Suprapubic skin (tissue), 3 donors: ENCODE data around the gene LRBA.

Experiments used
- CTCF ChIP-seq, 2 donors: fragments of 200-600 bp in 1 of 2; fragments of 450-650 bp in 1 of 2; sonication (generic) in 1 of 2; IDR thresholded peaks; one replicate each; pipeline ENCODE4 v1.5.1; 2016 to 2019; ENCODE audit warnings: antibody characterized with exemption in 2 of 2, mild to moderate bottlenecking in 1 of 2, moderate library complexity in 1 of 2
- POLR2A ChIP-seq, 2 donors: fragments of 450-650 bp; IDR thresholded peaks; one replicate each; pipeline ENCODE4 v1.6.1; 2017; ENCODE audit warnings: antibody characterized with exemption in 2 of 2, mild to moderate bottlenecking in 2 of 2, moderate library complexity in 2 of 2

DNA sequence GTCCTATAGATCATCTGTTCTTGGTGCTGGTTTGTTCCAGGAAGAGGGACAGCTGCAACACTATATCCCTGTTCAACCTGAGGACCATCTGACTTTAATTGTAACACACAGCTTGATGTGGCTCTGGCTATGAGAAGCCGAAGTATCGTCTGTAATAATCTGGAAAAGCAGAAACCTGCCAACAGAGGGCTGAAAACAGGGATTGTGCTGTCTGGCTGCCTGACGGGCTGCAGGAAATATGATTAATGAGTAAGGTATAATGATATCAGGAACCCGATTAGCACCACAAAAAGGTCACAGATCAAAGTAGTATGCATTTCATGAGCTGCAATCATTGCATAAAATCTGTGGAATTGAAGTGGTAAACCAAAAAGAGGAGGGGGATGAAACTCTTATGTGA is 603.6 kb downstream of the LRBA start:
- TF ChIP-seq CTCF (IDR thresholded peaks at IDR 0.05) (no peak), POLR2A (IDR thresholded peaks at IDR 0.05) (no peak)
